Measurements from ENCODE around the gene NXPH2. TPM values are rescaled to one million over a fixed set of nuclear protein-coding genes. Genes with fewer than 3 reads are reported as not detected.

NXPH2 gene
- total and polyA plus RNA-seq, 2 of the 13 experiments (the other 11 are each of a cell fraction or from before 2014, with no cell fraction given), result not detected

DNA sequence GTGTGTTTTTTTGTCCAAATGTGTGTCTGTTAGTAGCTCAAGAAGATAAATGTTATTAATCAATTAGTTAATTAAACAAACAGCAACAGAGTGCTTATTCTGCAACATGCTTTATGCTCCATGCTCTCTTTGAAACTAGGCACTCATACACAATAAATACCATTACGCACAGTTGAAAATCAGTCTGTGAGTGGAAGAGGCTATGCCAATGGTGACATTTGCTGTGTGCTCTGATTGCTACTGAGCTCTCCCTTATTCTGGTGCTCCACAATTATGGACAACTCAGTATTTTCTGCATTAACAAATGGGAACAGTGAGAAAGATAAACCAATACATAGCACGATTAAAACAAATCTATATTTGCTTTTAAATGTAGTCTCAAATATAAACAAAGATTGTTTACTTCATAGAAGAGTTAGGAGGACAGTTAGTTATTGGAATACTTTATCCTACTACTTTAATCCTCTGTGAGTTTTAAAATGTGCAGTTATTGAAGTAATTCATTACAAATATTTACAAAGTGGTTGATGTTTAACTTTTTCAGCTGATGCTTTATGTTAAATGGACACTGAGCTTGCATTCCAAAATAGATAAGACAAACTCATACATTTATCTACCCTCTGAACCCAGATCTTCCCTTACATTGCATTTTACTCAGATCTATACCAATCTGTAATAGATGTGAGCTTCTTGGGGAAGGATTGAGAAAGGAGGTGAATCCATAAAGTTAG is 55.3 kb downstream of the NXPH2 start (continued):
- no peak for TF ChIP-seq FOXP1 (IDR thresholded peaks at IDR 0.05)
- TF ChIP-seq FOXP1 (CRISPR knock-in tag; IDR thresholded peaks at IDR 0.05), result peak; percentile 42; the same call in 1 of the 2 replicates
- peak; percentile 39; the same call in 1 of the 2 replicates for TF ChIP-seq CREM (IDR thresholded peaks at IDR 0.05)
- TF ChIP-seq CREM (CRISPR knock-in tag; IDR thresholded peaks at IDR 0.05), result no peak
- peak; percentile 75 for TF ChIP-seq GATAD2A (CRISPR knock-in tag; IDR thresholded peaks at IDR 0.05)
- TF ChIP-seq ZNF432 (CRISPR knock-in tag; IDR thresholded peaks at IDR 0.05; ENCODE audit: borderline replicate concordance), result no peak
- TF ChIP-seq, protein P1, sequence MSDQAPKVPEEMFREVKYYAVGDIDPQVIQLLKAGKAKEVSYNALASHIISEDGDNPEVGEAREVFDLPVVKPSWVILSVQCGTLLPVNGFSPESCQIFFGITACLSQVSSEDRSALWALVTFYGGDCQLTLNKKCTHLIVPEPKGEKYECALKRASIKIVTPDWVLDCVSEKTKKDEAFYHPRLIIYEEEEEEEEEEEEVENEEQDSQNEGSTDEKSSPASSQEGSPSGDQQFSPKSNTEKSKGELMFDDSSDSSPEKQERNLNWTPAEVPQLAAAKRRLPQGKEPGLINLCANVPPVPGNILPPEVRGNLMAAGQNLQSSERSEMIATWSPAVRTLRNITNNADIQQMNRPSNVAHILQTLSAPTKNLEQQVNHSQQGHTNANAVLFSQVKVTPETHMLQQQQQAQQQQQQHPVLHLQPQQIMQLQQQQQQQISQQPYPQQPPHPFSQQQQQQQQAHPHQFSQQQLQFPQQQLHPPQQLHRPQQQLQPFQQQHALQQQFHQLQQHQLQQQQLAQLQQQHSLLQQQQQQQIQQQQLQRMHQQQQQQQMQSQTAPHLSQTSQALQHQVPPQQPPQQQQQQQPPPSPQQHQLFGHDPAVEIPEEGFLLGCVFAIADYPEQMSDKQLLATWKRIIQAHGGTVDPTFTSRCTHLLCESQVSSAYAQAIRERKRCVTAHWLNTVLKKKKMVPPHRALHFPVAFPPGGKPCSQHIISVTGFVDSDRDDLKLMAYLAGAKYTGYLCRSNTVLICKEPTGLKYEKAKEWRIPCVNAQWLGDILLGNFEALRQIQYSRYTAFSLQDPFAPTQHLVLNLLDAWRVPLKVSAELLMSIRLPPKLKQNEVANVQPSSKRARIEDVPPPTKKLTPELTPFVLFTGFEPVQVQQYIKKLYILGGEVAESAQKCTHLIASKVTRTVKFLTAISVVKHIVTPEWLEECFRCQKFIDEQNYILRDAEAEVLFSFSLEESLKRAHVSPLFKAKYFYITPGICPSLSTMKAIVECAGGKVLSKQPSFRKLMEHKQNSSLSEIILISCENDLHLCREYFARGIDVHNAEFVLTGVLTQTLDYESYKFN (CRISPR knock-in tag; conservative IDR thresholded peaks at IDR 0.05), result peak; percentile 74
- peak; percentile 33; the same call in 1 of the 2 replicates for TF ChIP-seq BCL6 (CRISPR knock-in tag; IDR thresholded peaks at IDR 0.05)
- TF ChIP-seq, protein P2, sequence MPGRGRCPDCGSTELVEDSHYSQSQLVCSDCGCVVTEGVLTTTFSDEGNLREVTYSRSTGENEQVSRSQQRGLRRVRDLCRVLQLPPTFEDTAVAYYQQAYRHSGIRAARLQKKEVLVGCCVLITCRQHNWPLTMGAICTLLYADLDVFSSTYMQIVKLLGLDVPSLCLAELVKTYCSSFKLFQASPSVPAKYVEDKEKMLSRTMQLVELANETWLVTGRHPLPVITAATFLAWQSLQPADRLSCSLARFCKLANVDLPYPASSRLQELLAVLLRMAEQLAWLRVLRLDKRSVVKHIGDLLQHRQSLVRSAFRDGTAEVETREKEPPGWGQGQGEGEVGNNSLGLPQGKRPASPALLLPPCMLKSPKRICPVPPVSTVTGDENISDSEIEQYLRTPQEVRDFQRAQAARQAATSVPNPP (CRISPR knock-in tag; IDR thresholded peaks at IDR 0.05), result peak; percentile 25; the same call in 1 of the 2 replicates
- TF ChIP-seq SP140L (CRISPR knock-in tag; IDR thresholded peaks at IDR 0.05; ENCODE audit: borderline replicate concordance), result no peak
- TF ChIP-seq JUNB (CRISPR knock-in tag; IDR thresholded peaks at IDR 0.05; ENCODE audit: borderline replicate concordance), result no peak
- TF ChIP-seq NFYB (CRISPR knock-in tag; IDR thresholded peaks at IDR 0.05), result no peak
- TF ChIP-seq FOXA1 (IDR thresholded peaks at IDR 0.05), result no peak
- TF ChIP-seq FOXA1 (CRISPR knock-in tag; IDR thresholded peaks at IDR 0.05), result peak; percentile 13; the same call in 1 of the 2 replicates
- TF ChIP-seq TBX3 (IDR thresholded peaks at IDR 0.05; ENCODE audit: borderline replicate concordance), result peak; percentile 38; the same call in 1 of the 2 replicates
- TF ChIP-seq, protein P3, sequence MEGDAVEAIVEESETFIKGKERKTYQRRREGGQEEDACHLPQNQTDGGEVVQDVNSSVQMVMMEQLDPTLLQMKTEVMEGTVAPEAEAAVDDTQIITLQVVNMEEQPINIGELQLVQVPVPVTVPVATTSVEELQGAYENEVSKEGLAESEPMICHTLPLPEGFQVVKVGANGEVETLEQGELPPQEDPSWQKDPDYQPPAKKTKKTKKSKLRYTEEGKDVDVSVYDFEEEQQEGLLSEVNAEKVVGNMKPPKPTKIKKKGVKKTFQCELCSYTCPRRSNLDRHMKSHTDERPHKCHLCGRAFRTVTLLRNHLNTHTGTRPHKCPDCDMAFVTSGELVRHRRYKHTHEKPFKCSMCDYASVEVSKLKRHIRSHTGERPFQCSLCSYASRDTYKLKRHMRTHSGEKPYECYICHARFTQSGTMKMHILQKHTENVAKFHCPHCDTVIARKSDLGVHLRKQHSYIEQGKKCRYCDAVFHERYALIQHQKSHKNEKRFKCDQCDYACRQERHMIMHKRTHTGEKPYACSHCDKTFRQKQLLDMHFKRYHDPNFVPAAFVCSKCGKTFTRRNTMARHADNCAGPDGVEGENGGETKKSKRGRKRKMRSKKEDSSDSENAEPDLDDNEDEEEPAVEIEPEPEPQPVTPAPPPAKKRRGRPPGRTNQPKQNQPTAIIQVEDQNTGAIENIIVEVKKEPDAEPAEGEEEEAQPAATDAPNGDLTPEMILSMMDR (CRISPR knock-in tag; IDR thresholded peaks at IDR 0.05), result no peak
- peak; percentile 32; the same call in 1 of the 2 replicates for TF ChIP-seq TCF7 (IDR thresholded peaks at IDR 0.05; ENCODE audit: low read depth)
- TF ChIP-seq, protein P4, sequence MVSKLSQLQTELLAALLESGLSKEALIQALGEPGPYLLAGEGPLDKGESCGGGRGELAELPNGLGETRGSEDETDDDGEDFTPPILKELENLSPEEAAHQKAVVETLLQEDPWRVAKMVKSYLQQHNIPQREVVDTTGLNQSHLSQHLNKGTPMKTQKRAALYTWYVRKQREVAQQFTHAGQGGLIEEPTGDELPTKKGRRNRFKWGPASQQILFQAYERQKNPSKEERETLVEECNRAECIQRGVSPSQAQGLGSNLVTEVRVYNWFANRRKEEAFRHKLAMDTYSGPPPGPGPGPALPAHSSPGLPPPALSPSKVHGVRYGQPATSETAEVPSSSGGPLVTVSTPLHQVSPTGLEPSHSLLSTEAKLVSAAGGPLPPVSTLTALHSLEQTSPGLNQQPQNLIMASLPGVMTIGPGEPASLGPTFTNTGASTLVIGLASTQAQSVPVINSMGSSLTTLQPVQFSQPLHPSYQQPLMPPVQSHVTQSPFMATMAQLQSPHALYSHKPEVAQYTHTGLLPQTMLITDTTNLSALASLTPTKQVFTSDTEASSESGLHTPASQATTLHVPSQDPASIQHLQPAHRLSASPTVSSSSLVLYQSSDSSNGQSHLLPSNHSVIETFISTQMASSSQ (IDR thresholded peaks at IDR 0.05; ENCODE audit: low read depth), result peak; percentile 93
- TF ChIP-seq, protein P4 (CRISPR knock-in tag; IDR thresholded peaks at IDR 0.05; ENCODE audit: borderline replicate concordance), result peak; percentile 97
- peak in 1 of 2 experiments; percentile 51; a peak in 1 of 4 replicates for TF ChIP-seq EP300 (IDR thresholded peaks at IDR 0.05; ENCODE audit: low read depth in 2 of 2, low read length in 2 of 2)
- no peak for TF ChIP-seq EP300 (CRISPR knock-in tag; IDR thresholded peaks at IDR 0.05; ENCODE audit: borderline replicate concordance)

All from HepG2 (cell line).